ENCODE results near the gene CAMTA1. TPM values are rescaled to one million over a fixed set of nuclear protein-coding genes. Genes with fewer than 3 reads are reported as not detected.

CAMTA1 gene
- polyA plus RNA-seq, 1 donor from 2014 or later, result 162 TPM

- H3K9me3 ChIP-seq (ENCODE audit: low read length), result peaks cover 7% of the 10 kb centered on the region
- H3K36me3 ChIP-seq (ENCODE audit: insufficient read depth, low read length), result no peaks in the 10 kb centered on the region
- H2AFZ ChIP-seq (ENCODE audit: low read depth, low read length), result no peak overlapping the region
- no peaks in the 10 kb centered on the region for H3K9me2 ChIP-seq (ENCODE audit: insufficient read depth, low read length)
- no peak overlapping the region for H3K27ac ChIP-seq (ENCODE audit: low read length)
- H4K20me1 ChIP-seq (ENCODE audit: insufficient read depth), result no peaks in the 10 kb centered on the region
- no peaks in the 10 kb centered on the region for H3F3A ChIP-seq (ENCODE audit: insufficient read depth, low read length, poor library complexity, severe bottlenecking)
- no peak overlapping the region for H3K4me3 ChIP-seq (ENCODE audit: low read length)
- no peaks in the 10 kb centered on the region for H3K27me3 ChIP-seq (ENCODE audit: insufficient read depth, low read depth, low read length)
- H3K9ac ChIP-seq (ENCODE audit: low read length), result no peak overlapping the region
- no peaks in the 10 kb centered on the region for H3K79me2 ChIP-seq (replicated peaks; ENCODE audit: insufficient read depth, low read length)
- no peak for TF ChIP-seq EZH2 (IDR thresholded peaks at IDR 0.05; ENCODE audit: borderline replicate concordance, insufficient read depth, low read length, poor library complexity, severe bottlenecking)
- TF ChIP-seq REST (IDR thresholded peaks at IDR 0.05; ENCODE audit: borderline replicate concordance), result no peak
- no peak for TF ChIP-seq MXI1 (conservative IDR thresholded peaks at IDR 0.05; ENCODE audit: poor library complexity, severe bottlenecking)
- H3K4me2 ChIP-seq (ENCODE audit: low read length), result no peak overlapping the region
Observed at GRCh38 chr1:7079637-7080036, 294.4 kb downstream of the CAMTA1 start.

GRCh38 chr1:7084232-7084894 lies 299.1 kb downstream of the CAMTA1 start:
- H3K36me3 ChIP-seq (ENCODE audit: insufficient read depth, low read length), result no peaks in the 10 kb centered on the region
- H4K20me1 ChIP-seq (ENCODE audit: insufficient read depth), result no peaks in the 10 kb centered on the region
- H3K79me2 ChIP-seq (replicated peaks; ENCODE audit: insufficient read depth, low read length), result no peaks in the 10 kb centered on the region
- no peaks in the 10 kb centered on the region for H3K9me2 ChIP-seq (ENCODE audit: insufficient read depth, low read length)
- H3K4me2 ChIP-seq (ENCODE audit: low read length), result no peak overlapping the region
- no peak overlapping the region for H2AFZ ChIP-seq (ENCODE audit: low read depth, low read length)
- peaks cover 7% of the 10 kb centered on the region for H3K9me3 ChIP-seq (ENCODE audit: low read length)
- no peaks in the 10 kb centered on the region for H3K27me3 ChIP-seq (ENCODE audit: insufficient read depth, low read depth, low read length)
- H3K4me3 ChIP-seq (ENCODE audit: low read length), result no peak overlapping the region
- no peak overlapping the region for H3K9ac ChIP-seq (ENCODE audit: low read length)
- no peak overlapping the region for H3K27ac ChIP-seq (ENCODE audit: low read length)
- TF ChIP-seq RAD21 (conservative IDR thresholded peaks at IDR 0.05) (no peak), EP300 (conservative IDR thresholded peaks at IDR 0.05; ENCODE audit: poor library complexity, severe bottlenecking) (no peak)
- H3F3A ChIP-seq (ENCODE audit: insufficient read depth, low read length, poor library complexity, severe bottlenecking), result no peaks in the 10 kb centered on the region

- H3K4me3 ChIP-seq (ENCODE audit: low read length), result no peak overlapping the region
- H3K9me3 ChIP-seq (ENCODE audit: low read length), result peaks cover 3% of the 10 kb centered on the region
- no peaks in the 10 kb centered on the region for H3K79me2 ChIP-seq (replicated peaks; ENCODE audit: insufficient read depth, low read length)
- no peak overlapping the region for H3K4me2 ChIP-seq (ENCODE audit: low read length)
- no peaks in the 10 kb centered on the region for H3K27me3 ChIP-seq (ENCODE audit: insufficient read depth, low read depth, low read length)
- H3K9ac ChIP-seq (ENCODE audit: low read length), result no peak overlapping the region
- H3K27ac ChIP-seq (ENCODE audit: low read length), result no peak overlapping the region
- TF ChIP-seq POLR2AphosphoS5 (IDR thresholded peaks at IDR 0.05) (no peak), TAF1 (IDR thresholded peaks at IDR 0.05; ENCODE audit: low read depth) (no peak), EZH2 (IDR thresholded peaks at IDR 0.05; ENCODE audit: borderline replicate concordance, insufficient read depth, low read length, poor library complexity, severe bottlenecking) (no peak), SMC3 (conservative IDR thresholded peaks at IDR 0.05; ENCODE audit: poor library complexity) (no peak), REST (IDR thresholded peaks at IDR 0.05; ENCODE audit: borderline replicate concordance) (no peak), MXI1 (conservative IDR thresholded peaks at IDR 0.05; ENCODE audit: poor library complexity, severe bottlenecking) (no peak), RAD21 (conservative IDR thresholded peaks at IDR 0.05) (no peak), CTCF (IDR thresholded peaks at IDR 0.05; ENCODE audit: poor library complexity, severe bottlenecking) (no peak), EP300 (conservative IDR thresholded peaks at IDR 0.05; ENCODE audit: poor library complexity, severe bottlenecking) (no peak)
- H3F3A ChIP-seq (ENCODE audit: insufficient read depth, low read length, poor library complexity, severe bottlenecking), result no peaks in the 10 kb centered on the region
- H3K9me2 ChIP-seq (ENCODE audit: insufficient read depth, low read length), result no peaks in the 10 kb centered on the region
- no peaks in the 10 kb centered on the region for H4K20me1 ChIP-seq (ENCODE audit: insufficient read depth)
- no peak overlapping the region for H2AFZ ChIP-seq (ENCODE audit: low read depth, low read length)
- no peaks in the 10 kb centered on the region for H3K36me3 ChIP-seq (ENCODE audit: insufficient read depth, low read length)
Observed at GRCh38 chr1:7085521-7085920, 300.3 kb downstream of the CAMTA1 start.

Measured in neural cell (in vitro differentiated cells).